Measurements from ENCODE around the gene APBA3.

The APBA3 gene

GRCh38 chr19:3745363-3746045 lies 16.0 kb downstream of the APBA3 start:
- DNase-seq = no peak

- no peak for DNase-seq
Measured at GRCh38 chr19:3743486-3743885, 18.0 kb downstream of the APBA3 start.

- no peak for DNase-seq
Measured at GRCh38 chr19:3740431-3740830, 21.1 kb downstream of the APBA3 start.

- DNase-seq = no peak
Measured at GRCh38 chr19:3738477-3739220, 22.8 kb downstream of the APBA3 start.

- no peak for DNase-seq
Measured at GRCh38 chr19:3737487-3738205, 23.8 kb downstream of the APBA3 start.

GRCh38 chr19:3736106-3736724 lies 25.3 kb downstream of the APBA3 start:
- DNase-seq = no peak

- no peak for DNase-seq
Measured at GRCh38 chr19:3734310-3734600, 27.2 kb downstream of the APBA3 start.

GRCh38 chr19:3733549-3734309 lies 27.8 kb downstream of the APBA3 start:
- DNase-seq = no peak

- DNase-seq = no peak
Measured at GRCh38 chr19:3732108-3732507, 29.4 kb downstream of the APBA3 start.

- DNase-seq = no peak
Measured at GRCh38 chr19:3730457-3730958, 31.0 kb downstream of the APBA3 start.

- peak; percentile 50 for DNase-seq
Measured at GRCh38 chr19:3725640-3726310, 35.7 kb downstream of the APBA3 start.

GRCh38 chr19:3725121-3725520 lies 36.4 kb downstream of the APBA3 start:
- DNase-seq = no peak

- DNase-seq = no peak
Measured at GRCh38 chr19:3723883-3724282, 37.6 kb downstream of the APBA3 start.

GRCh38 chr19:3723110-3723488 lies 38.4 kb downstream of the APBA3 start:
- DNase-seq = no peak

- DNase-seq = no peak
Measured at GRCh38 chr19:3722443-3723109, 38.9 kb downstream of the APBA3 start.

- DNase-seq = no peak
Measured at GRCh38 chr19:3721887-3722442, 39.5 kb downstream of the APBA3 start.

GRCh38 chr19:3721131-3721886 lies 40.2 kb downstream of the APBA3 start:
- DNase-seq = peak; percentile 47

- DNase-seq = no peak
Measured at GRCh38 chr19:3720349-3720917, 41.1 kb downstream of the APBA3 start.

- no peak for DNase-seq
Measured at GRCh38 chr19:3719868-3720267, 41.6 kb downstream of the APBA3 start.

GRCh38 chr19:3716147-3716668 lies 45.3 kb downstream of the APBA3 start:
- DNase-seq = no peak
